Heart left ventricle (tissue), 13 donors: ENCODE results near the gene PRADC1.

Source experiments
- POLR2A ChIP-seq, 2 donors: fragments of 450-650 bp; IDR thresholded peaks; one replicate each; pipeline ENCODE4 v1.6.1; 2017; ENCODE audit warnings: antibody characterized with exemption in 2 of 2, mild to moderate bottlenecking in 2 of 2, moderate library complexity in 2 of 2
- TF ChIP-seq, protein P1 (sequence below), 12 donors: fragments of 200-600 bp; sonication (generic) in 4 of 12; IDR thresholded peaks; one replicate each; pipeline versions ENCODE4 v1.5.0 to v1.8.0; 2018 to 2022; ENCODE audit warnings: antibody characterized with exemption in 12 of 12, mild to moderate bottlenecking in 5 of 12
- donor health status: ischemic (EF 13 %, LVEDD 7.1; RV severe dilation, severe dysfunction).
- donor health status: DM: no; HTN: yes; CAD: no.
- donor health status: DM: no; HTN: no; CAD: no.
- donor health status: ischemic (EF 25% LVEDD 6.9; RV normal size, moderate dysfunction).
- donor health status: ischemic (EF 25% LVEDD 5.7; RV mildly dilated, moderate dysfunction).
- donor health status: ischemic (EF 35%, LVEDD 5.7; RV mildly dilated, moderate dysfunction).
- donor health status: nonischemic (EF 11% LVEDD 7.7; RV severe dilation, severe dysfunction).
- donor health status: DM: yes; HTN: yes; CAD: no.
- donor health status: PGD.
- donor health status: ischemic (EF 29% LVEDD 5.4; RV normal size, mild dysfunction).
- donor health status: nonischemic (EF 23%, LVEDD 6.1; RV moderate dilation, normal function).

- no peak for TF ChIP-seq POLR2A (IDR thresholded peaks at IDR 0.05)
- TF ChIP-seq, protein P1, sequence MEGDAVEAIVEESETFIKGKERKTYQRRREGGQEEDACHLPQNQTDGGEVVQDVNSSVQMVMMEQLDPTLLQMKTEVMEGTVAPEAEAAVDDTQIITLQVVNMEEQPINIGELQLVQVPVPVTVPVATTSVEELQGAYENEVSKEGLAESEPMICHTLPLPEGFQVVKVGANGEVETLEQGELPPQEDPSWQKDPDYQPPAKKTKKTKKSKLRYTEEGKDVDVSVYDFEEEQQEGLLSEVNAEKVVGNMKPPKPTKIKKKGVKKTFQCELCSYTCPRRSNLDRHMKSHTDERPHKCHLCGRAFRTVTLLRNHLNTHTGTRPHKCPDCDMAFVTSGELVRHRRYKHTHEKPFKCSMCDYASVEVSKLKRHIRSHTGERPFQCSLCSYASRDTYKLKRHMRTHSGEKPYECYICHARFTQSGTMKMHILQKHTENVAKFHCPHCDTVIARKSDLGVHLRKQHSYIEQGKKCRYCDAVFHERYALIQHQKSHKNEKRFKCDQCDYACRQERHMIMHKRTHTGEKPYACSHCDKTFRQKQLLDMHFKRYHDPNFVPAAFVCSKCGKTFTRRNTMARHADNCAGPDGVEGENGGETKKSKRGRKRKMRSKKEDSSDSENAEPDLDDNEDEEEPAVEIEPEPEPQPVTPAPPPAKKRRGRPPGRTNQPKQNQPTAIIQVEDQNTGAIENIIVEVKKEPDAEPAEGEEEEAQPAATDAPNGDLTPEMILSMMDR (IDR thresholded peaks at IDR 0.05): no peak
Observed at GRCh38 chr2:73265298-73266060, 32.4 kb upstream of the PRADC1 start.
